Stimulated activated CD4-positive, alpha-beta T cell treated with anti-CD3 and anti-CD28 coated beads, Interleukin-2, amount 100 ng/mL, for 24 hours (primary cell): ENCODE data around the gene SYTL5.

ENCODE experiments used
- DNase-seq, 2 donors: peaks; one replicate each; pipeline ENCODE4 v3.0.0-alpha.2; 2020

The SYTL5 gene

GRCh38 chrX:38150993-38151392 is 144.6 kb downstream of the SYTL5 start:
- no peak for DNase-seq

- no peak for DNase-seq
These were observed 145.1 kb downstream of the SYTL5 start for GRCh38 chrX:38151441-38151840.

GRCh38 chrX:38154340-38154739 is 148.0 kb downstream of the SYTL5 start:
- DNase-seq, result no peak

GRCh38 chrX:38154818-38155217 is 148.5 kb downstream of the SYTL5 start:
- no peak for DNase-seq

- no peak for DNase-seq
These were observed 150.5 kb downstream of the SYTL5 start for GRCh38 chrX:38156838-38157237.

- no peak for DNase-seq
These were observed 156.8 kb downstream of the SYTL5 start for GRCh38 chrX:38163193-38163592.

- no peak for DNase-seq
These were observed 158.7 kb downstream of the SYTL5 start for GRCh38 chrX:38165023-38165422.

- peak; percentile 3 to 21 for DNase-seq
These were observed 160.2 kb downstream of the SYTL5 start for GRCh38 chrX:38166478-38167083.

GRCh38 chrX:38170556-38170955 is 164.2 kb downstream of the SYTL5 start:
- no peak for DNase-seq

- DNase-seq, result no peak
These were observed 166.2 kb downstream of the SYTL5 start for GRCh38 chrX:38172596-38172995.

GRCh38 chrX:38175139-38175538 is 168.8 kb downstream of the SYTL5 start:
- DNase-seq, result peak in 1 of 2 donors; percentile 1

- no peak for DNase-seq
These were observed 172.0 kb downstream of the SYTL5 start for GRCh38 chrX:38178396-38178795.
